Measurements from ENCODE around the gene NUAK2.

DNA sequence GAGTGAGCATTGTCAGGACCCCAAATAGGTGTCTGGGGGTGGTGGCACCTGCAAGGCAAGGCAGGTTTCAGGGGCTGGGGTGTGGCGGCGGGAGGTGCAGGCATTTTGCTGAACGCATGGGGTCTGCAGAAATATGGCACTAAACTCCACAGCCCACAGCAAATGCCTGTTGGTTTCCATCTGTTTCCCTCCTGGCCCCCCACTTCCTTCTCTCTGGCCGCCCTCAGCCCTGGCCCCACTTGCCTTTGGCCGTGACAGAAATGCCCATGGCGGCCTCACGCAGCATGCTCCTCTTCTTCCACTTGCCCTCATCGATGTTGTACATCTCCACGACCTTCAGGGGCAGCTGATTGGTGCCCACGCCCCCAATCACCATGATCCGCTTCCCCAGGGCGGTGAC lies 21.4 kb upstream of the NUAK2 start:
- TF ChIP-seq, protein P1, sequence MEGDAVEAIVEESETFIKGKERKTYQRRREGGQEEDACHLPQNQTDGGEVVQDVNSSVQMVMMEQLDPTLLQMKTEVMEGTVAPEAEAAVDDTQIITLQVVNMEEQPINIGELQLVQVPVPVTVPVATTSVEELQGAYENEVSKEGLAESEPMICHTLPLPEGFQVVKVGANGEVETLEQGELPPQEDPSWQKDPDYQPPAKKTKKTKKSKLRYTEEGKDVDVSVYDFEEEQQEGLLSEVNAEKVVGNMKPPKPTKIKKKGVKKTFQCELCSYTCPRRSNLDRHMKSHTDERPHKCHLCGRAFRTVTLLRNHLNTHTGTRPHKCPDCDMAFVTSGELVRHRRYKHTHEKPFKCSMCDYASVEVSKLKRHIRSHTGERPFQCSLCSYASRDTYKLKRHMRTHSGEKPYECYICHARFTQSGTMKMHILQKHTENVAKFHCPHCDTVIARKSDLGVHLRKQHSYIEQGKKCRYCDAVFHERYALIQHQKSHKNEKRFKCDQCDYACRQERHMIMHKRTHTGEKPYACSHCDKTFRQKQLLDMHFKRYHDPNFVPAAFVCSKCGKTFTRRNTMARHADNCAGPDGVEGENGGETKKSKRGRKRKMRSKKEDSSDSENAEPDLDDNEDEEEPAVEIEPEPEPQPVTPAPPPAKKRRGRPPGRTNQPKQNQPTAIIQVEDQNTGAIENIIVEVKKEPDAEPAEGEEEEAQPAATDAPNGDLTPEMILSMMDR (IDR thresholded peaks at IDR 0.05), result no peak
- TF ChIP-seq POLR2A (IDR thresholded peaks at IDR 0.05), result no peak
